GM19438 (cell line): Measurements from ENCODE around the gene WRAP73.
"Not testable (repeated sequence)": the region's sequence is repeated elsewhere in the genome, so short reads cannot be mapped to it uniquely, and the experiment has no call there.

Experiments
- ATAC-seq: cut with Tn5 transposase; IDR thresholded peaks from one replicate; pipeline ENCODE4 v1.9.1; 2021; ENCODE audit warnings: low read depth; ENCODE audit not compliant: unreplicated experiment

Gene WRAP73

GRCh38 chr1:3632716-3633343 lies 17.1 kb downstream of the WRAP73 start:
- ATAC-seq, result no peak

- no peak for ATAC-seq
Measured at GRCh38 chr1:3632298-3632697, 17.6 kb downstream of the WRAP73 start.

GRCh38 chr1:3631320-3632260 lies 18.3 kb downstream of the WRAP73 start:
- ATAC-seq, result no peak

GRCh38 chr1:3630914-3631313 lies 19.0 kb downstream of the WRAP73 start:
- ATAC-seq, result no peak

GRCh38 chr1:3630161-3630611 lies 19.7 kb downstream of the WRAP73 start:
- no peak for ATAC-seq

GRCh38 chr1:3629561-3630160 lies 20.2 kb downstream of the WRAP73 start:
- ATAC-seq, result no peak

GRCh38 chr1:3628445-3628844 lies 21.5 kb downstream of the WRAP73 start:
- no peak for ATAC-seq

GRCh38 chr1:3627515-3628253 lies 22.2 kb downstream of the WRAP73 start:
- no peak for ATAC-seq

- ATAC-seq, result no peak
Measured at GRCh38 chr1:3626025-3626424, 23.9 kb downstream of the WRAP73 start.

GRCh38 chr1:3625151-3625907 lies 24.6 kb downstream of the WRAP73 start:
- ATAC-seq, result no peak

GRCh38 chr1:3624200-3625136 lies 25.4 kb downstream of the WRAP73 start, which contains the start of gene TPRG1L:
TSS of gene TPRG1L (plus strand) at chr1:3625015. CDS start at chr1:3625073, 58 bp downstream.
- ATAC-seq, result peak; percentile 94

GRCh38 chr1:3623441-3624199 lies 26.3 kb downstream of the WRAP73 start:
- ATAC-seq, result no peak

GRCh38 chr1:3622102-3622501 lies 27.8 kb downstream of the WRAP73 start:
- ATAC-seq, result not testable (repeated sequence)

- ATAC-seq, result not testable (repeated sequence)
Measured at GRCh38 chr1:3621151-3621671, 28.7 kb downstream of the WRAP73 start.

GRCh38 chr1:3620708-3621107 lies 29.2 kb downstream of the WRAP73 start:
- no peak for ATAC-seq

- ATAC-seq, result no peak
Measured at GRCh38 chr1:3618881-3619671, 30.8 kb downstream of the WRAP73 start.

- no peak for ATAC-seq
Measured at GRCh38 chr1:3618531-3618880, 31.4 kb downstream of the WRAP73 start.
